GM19025 (cell line): ENCODE results near the gene CD164L2.

Experiments used
- ATAC-seq: cut with Tn5 transposase; IDR thresholded peaks from one replicate; pipeline ENCODE4 v1.9.1; 2021; ENCODE audit warnings: mild to moderate bottlenecking, low read depth, moderate library complexity; ENCODE audit not compliant: unreplicated experiment

CD164L2 gene

DNA sequence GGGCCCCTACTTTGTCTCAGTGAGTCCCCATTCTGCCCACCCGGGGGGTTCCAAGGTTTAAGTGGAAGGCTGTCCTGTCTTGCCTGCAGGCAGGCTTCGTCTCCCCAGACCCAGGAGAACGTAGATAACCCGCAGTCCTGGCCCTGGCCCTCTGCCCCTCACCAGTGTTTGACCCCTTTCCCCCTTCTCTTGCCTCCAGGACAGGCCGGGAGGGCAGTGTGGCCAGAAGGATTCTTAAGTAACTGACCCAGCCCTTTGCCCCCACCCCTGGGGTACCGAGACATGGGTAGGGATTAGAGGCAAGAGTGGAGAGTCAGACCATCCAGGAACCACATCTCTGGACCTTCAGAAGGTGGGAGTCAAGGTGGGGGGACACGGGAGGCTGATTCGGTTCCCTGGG lies 52.3 kb downstream of the CD164L2 start:
- no peak for ATAC-seq
